ENCODE data around the gene WDR31. TPM values are rescaled to one million over a fixed set of nuclear protein-coding genes. Genes with fewer than 3 reads are reported as not detected.
"Not testable (repeated sequence)": the region's sequence is repeated elsewhere in the genome, so short reads cannot be mapped to it uniquely, and the experiment has no call there.

The WDR31 gene
- polyA plus RNA-seq, 1 donor: 2.8 TPM

- H3K4me1 ChIP-seq (ENCODE audit: control insufficient read depth, insufficient read depth, low read length): no peaks in the 10 kb centered on the region
- H3K9me3 ChIP-seq (ENCODE audit: control insufficient read depth, low read depth, low read length): peaks cover 4% of the 10 kb centered on the region
- no peak for DNase-seq
- H3K4me3 ChIP-seq (ENCODE audit: low read length): no peak overlapping the region
- H3K27me3 ChIP-seq (ENCODE audit: control insufficient read depth, insufficient read depth, low read length): no peaks in the 10 kb centered on the region
- peaks cover 15% of the 10 kb centered on the region for H3K36me3 ChIP-seq (ENCODE audit: control insufficient read depth, insufficient read depth, low read length)
- WGBS (ENCODE audit: insufficient coverage, low lambda C conversion rate): no CpG with 5 or more reads among the region's 9 CpGs
- H3K27ac ChIP-seq (ENCODE audit: low read length): no peak overlapping the region
These were observed 43.1 kb downstream of the WDR31 start for GRCh38 chr9:113296796-113297558.

GRCh38 chr9:113296247-113296646, 43.8 kb downstream of the WDR31 start:
- not testable (repeated sequence) for H3K4me3 ChIP-seq (ENCODE audit: low read length); H3K27me3 ChIP-seq (ENCODE audit: control insufficient read depth, insufficient read depth, low read length); DNase-seq; H3K9me3 ChIP-seq (ENCODE audit: control insufficient read depth, low read depth, low read length); H3K4me1 ChIP-seq (ENCODE audit: control insufficient read depth, insufficient read depth, low read length); H3K27ac ChIP-seq (ENCODE audit: low read length)
- no CpG with 5 or more reads among the region's 8 CpGs for WGBS (ENCODE audit: insufficient coverage, low lambda C conversion rate)
- H3K36me3 ChIP-seq (ENCODE audit: control insufficient read depth, insufficient read depth, low read length): peaks cover 22% of the 10 kb centered on the region

GRCh38 chr9:113293285-113293878, 46.7 kb downstream of the WDR31 start:
- peaks cover 4% of the 10 kb centered on the region for H3K4me1 ChIP-seq (ENCODE audit: control insufficient read depth, insufficient read depth, low read length)
- H3K9me3 ChIP-seq (ENCODE audit: control insufficient read depth, low read depth, low read length): peaks cover 4% of the 10 kb centered on the region
- H3K4me3 ChIP-seq (ENCODE audit: low read length): no peak overlapping the region
- H3K36me3 ChIP-seq (ENCODE audit: control insufficient read depth, insufficient read depth, low read length): peaks cover 43% of the 10 kb centered on the region
- H3K27ac ChIP-seq (ENCODE audit: low read length): no peak overlapping the region
- no peak for DNase-seq
- 92% methylated on average over 2 of the region's 7 CpGs for WGBS (ENCODE audit: insufficient coverage, low lambda C conversion rate)
- no peaks in the 10 kb centered on the region for H3K27me3 ChIP-seq (ENCODE audit: control insufficient read depth, insufficient read depth, low read length)

- Histone ChIP-seq H3K27me3 (ENCODE audit: control insufficient read depth, insufficient read depth, low read length) (no peaks in the 10 kb centered on the region), H3K9me3 (ENCODE audit: control insufficient read depth, low read depth, low read length) (no peaks in the 10 kb centered on the region), H3K4me1 (ENCODE audit: control insufficient read depth, insufficient read depth, low read length) (peaks cover 4% of the 10 kb centered on the region), H3K36me3 (ENCODE audit: control insufficient read depth, insufficient read depth, low read length) (peaks cover 68% of the 10 kb centered on the region), H3K27ac (ENCODE audit: low read length) (no peak overlapping the region), H3K4me3 (ENCODE audit: low read length) (no peak overlapping the region)
- DNase-seq: no peak
- WGBS (ENCODE audit: insufficient coverage, low lambda C conversion rate): no CpG with 5 or more reads among the region's 6 CpGs
These were observed 49.9 kb downstream of the WDR31 start for GRCh38 chr9:113290052-113290607.

- H3K9me3 ChIP-seq (ENCODE audit: control insufficient read depth, low read depth, low read length): no peaks in the 10 kb centered on the region
- peaks cover 77% of the 10 kb centered on the region for H3K36me3 ChIP-seq (ENCODE audit: control insufficient read depth, insufficient read depth, low read length)
- DNase-seq: peak in 1 of 2 donors; percentile 62
- no peaks in the 10 kb centered on the region for H3K27me3 ChIP-seq (ENCODE audit: control insufficient read depth, insufficient read depth, low read length)
- H3K4me3 ChIP-seq (ENCODE audit: low read length): no peak overlapping the region
- WGBS (ENCODE audit: insufficient coverage, low lambda C conversion rate): no CpG with 5 or more reads among the region's 2 CpGs
- peaks cover 4% of the 10 kb centered on the region for H3K4me1 ChIP-seq (ENCODE audit: control insufficient read depth, insufficient read depth, low read length)
- no peak overlapping the region for H3K27ac ChIP-seq (ENCODE audit: low read length)
These were observed 51.0 kb downstream of the WDR31 start for GRCh38 chr9:113289091-113289490.

GRCh38 chr9:113281356-113281755, 58.7 kb downstream of the WDR31 start:
- 100% methylated on average over 1 of the region's 4 CpGs for WGBS (ENCODE audit: insufficient coverage, low lambda C conversion rate)
- H3K4me1 ChIP-seq (ENCODE audit: control insufficient read depth, insufficient read depth, low read length): peaks cover 3% of the 10 kb centered on the region
- no peak overlapping the region for H3K27ac ChIP-seq (ENCODE audit: low read length)
- H3K36me3 ChIP-seq (ENCODE audit: control insufficient read depth, insufficient read depth, low read length): peaks cover 68% of the 10 kb centered on the region
- no peaks in the 10 kb centered on the region for H3K9me3 ChIP-seq (ENCODE audit: control insufficient read depth, low read depth, low read length)
- no peaks in the 10 kb centered on the region for H3K27me3 ChIP-seq (ENCODE audit: control insufficient read depth, insufficient read depth, low read length)
- DNase-seq: no peak
- no peak overlapping the region for H3K4me3 ChIP-seq (ENCODE audit: low read length)

GRCh38 chr9:113278840-113279239, 61.2 kb downstream of the WDR31 start:
- peaks cover 10% of the 10 kb centered on the region for H3K4me1 ChIP-seq (ENCODE audit: control insufficient read depth, insufficient read depth, low read length)
- no peak overlapping the region for H3K4me3 ChIP-seq (ENCODE audit: low read length)
- peaks cover 48% of the 10 kb centered on the region for H3K36me3 ChIP-seq (ENCODE audit: control insufficient read depth, insufficient read depth, low read length)
- H3K9me3 ChIP-seq (ENCODE audit: control insufficient read depth, low read depth, low read length): no peaks in the 10 kb centered on the region
- WGBS (ENCODE audit: insufficient coverage, low lambda C conversion rate): no CpG with 5 or more reads among the region's 4 CpGs
- H3K27ac ChIP-seq (ENCODE audit: low read length): no peak overlapping the region
- DNase-seq: no peak
- H3K27me3 ChIP-seq (ENCODE audit: control insufficient read depth, insufficient read depth, low read length): no peaks in the 10 kb centered on the region

GRCh38 chr9:113275157-113276131, 64.6 kb downstream of the WDR31 start, which contains the start of the genes CDC26 and PRPF4:
TSS of gene CDC26 (minus strand) at chr9:113275572. CDS start at chr9:113272507, 3,065 bp downstream.
TSS of gene PRPF4 (plus strand) at chr9:113275658. CDS start at chr9:113275744, 86 bp downstream.
- H3K4me1 ChIP-seq (ENCODE audit: control insufficient read depth, insufficient read depth, low read length): peaks cover 13% of the 10 kb centered on the region
- peak within 1 kb of the TSS; percentile 95 for H3K27ac ChIP-seq (ENCODE audit: low read length)
- no peaks in the 10 kb centered on the region for H3K27me3 ChIP-seq (ENCODE audit: control insufficient read depth, insufficient read depth, low read length)
- H3K36me3 ChIP-seq (ENCODE audit: control insufficient read depth, insufficient read depth, low read length): peaks cover 39% of the 10 kb centered on the region
- WGBS (ENCODE audit: insufficient coverage, low lambda C conversion rate): no CpG with 5 or more reads among the region's 63 CpGs
- peak; percentile 98 to 99 for DNase-seq
- H3K4me3 ChIP-seq (ENCODE audit: low read length): peak within 1 kb of the TSS; percentile 86
- no peaks in the 10 kb centered on the region for H3K9me3 ChIP-seq (ENCODE audit: control insufficient read depth, low read depth, low read length)

- peak overlapping the region; percentile 95 for H3K27ac ChIP-seq (ENCODE audit: low read length)
- no peaks in the 10 kb centered on the region for H3K27me3 ChIP-seq (ENCODE audit: control insufficient read depth, insufficient read depth, low read length)
- peaks cover 18% of the 10 kb centered on the region for H3K4me1 ChIP-seq (ENCODE audit: control insufficient read depth, insufficient read depth, low read length)
- no CpG with 5 or more reads among the region's 15 CpGs for WGBS (ENCODE audit: insufficient coverage, low lambda C conversion rate)
- H3K9me3 ChIP-seq (ENCODE audit: control insufficient read depth, low read depth, low read length): no peaks in the 10 kb centered on the region
- H3K4me3 ChIP-seq (ENCODE audit: low read length): peak overlapping the region; percentile 86
- peak; percentile 46 to 69 for DNase-seq
- peaks cover 37% of the 10 kb centered on the region for H3K36me3 ChIP-seq (ENCODE audit: control insufficient read depth, insufficient read depth, low read length)
These were observed 65.5 kb downstream of the WDR31 start for GRCh38 chr9:113274474-113275156.

Measured in large intestine (tissue), 3 donors.